Measurements from ENCODE around the gene ZNF462.

DNA sequence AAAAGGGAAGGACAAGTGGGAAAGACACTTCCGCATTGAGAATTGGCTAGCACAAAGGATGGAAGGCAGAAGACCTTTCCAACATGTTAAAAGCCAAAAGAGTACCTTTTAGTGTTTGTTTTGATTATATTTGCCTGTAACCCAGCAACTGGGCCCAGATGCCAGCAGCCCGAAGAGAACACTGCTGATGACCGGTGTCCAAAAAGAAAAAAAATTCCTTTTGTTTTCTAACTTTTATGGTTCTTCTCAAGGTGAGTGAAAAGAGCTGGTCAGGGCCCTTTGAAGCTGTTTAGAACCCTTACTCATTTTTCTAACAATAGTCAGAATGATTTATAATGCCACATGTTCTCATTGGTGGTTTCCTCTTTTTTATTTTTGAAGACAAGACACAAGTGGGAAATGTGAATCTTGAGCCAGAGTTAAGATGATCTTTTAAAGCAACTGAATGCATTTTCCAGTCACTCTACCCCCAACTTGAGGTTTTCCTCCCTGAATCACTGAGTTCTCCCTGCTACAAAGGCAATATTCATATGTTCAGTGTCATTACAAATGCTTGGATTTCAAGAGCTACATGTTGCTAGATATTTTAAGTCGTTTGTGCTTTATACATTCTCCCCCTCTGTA is 32.3 kb upstream of the ZNF462 start:
- TF ChIP-seq GATA2 (IDR thresholded peaks at IDR 0.05; ENCODE audit: low read depth, low read length): no peak
- no peak for TF ChIP-seq GATA3 (IDR thresholded peaks at IDR 0.05; ENCODE audit: low read depth, low read length)
